Activated CD4-positive, alpha-beta T cell treated with anti-CD3 and anti-CD28 coated beads for 36 hours (primary cell): ENCODE measurements around the gene B4GALT1. TPM values are rescaled to one million over a fixed set of nuclear protein-coding genes. Genes with fewer than 3 reads are reported as not detected.

ENCODE experiments used
- ATAC-seq: fragments of 200-7000 bp; cut with Tn5 transposase; one replicate; pipeline ENCODE4 v1.10.0; 2021; ENCODE audit warnings: mild to moderate bottlenecking, moderate library complexity
- CTCF ChIA-PET: fragments of 350-600 bp; sonication (Branson Sonifier 250); formaldehyde crosslinking; loops from one replicate; lab custom pipeline; 2021; ENCODE audit warnings: antibody characterized with exemption; lab: Charles Lee
- POLR2A ChIA-PET: fragments of 350-600 bp; sonication (Branson Sonifier 250); formaldehyde crosslinking; loops from one replicate; lab custom pipeline; 2021; ENCODE audit warnings: antibody characterized with exemption, inconsistent platforms; lab: Charles Lee
- DNase-seq: peaks from one replicate; pipeline ENCODE4 v3.0.0-alpha.2; 2020
- H3K27ac Mint-ChIP-seq: one replicate; pipeline ENCODE4 v1.8.0; 2021; ENCODE audit warnings: mixed read lengths
- H3K27me3 Mint-ChIP-seq: one replicate; pipeline ENCODE4 v1.8.0; 2021; ENCODE audit warnings: mixed read lengths
- H3K36me3 Mint-ChIP-seq: one replicate; pipeline ENCODE4 v1.8.0; 2021; ENCODE audit warnings: low read depth, mixed read lengths
- H3K4me1 Mint-ChIP-seq: one replicate; pipeline ENCODE4 v1.8.0; 2021; ENCODE audit warnings: mixed read lengths
- H3K4me3 Mint-ChIP-seq: one replicate; pipeline ENCODE4 v1.8.0; 2021; ENCODE audit warnings: mild to moderate bottlenecking, moderate library complexity, mixed read lengths
- H3K9me3 Mint-ChIP-seq: one replicate; pipeline ENCODE4 v1.8.0; 2021; ENCODE audit warnings: low read depth, mixed read lengths
- intact Hi-C, 2 experiments: fragments of 100-400 bp; cut with DNase I in 1 of 2; cut with micrococcal nuclease in 1 of 2; formaldehyde crosslinking; loops; one replicate each; pipeline versions ENCODE4 v1.14.2 to v1.15.1; 2022 to 2024; cut with DNase I, micrococcal nuclease
- total RNA-seq, 2 experiments: library from RNA; stranded (reverse); gene quantifications; one replicate each; pipeline ENCODE4 v1.2.3, GENCODE V29; 2021

Gene B4GALT1
- 10 to 100 TPM; 44.5 to 47.1 TPM for total RNA-seq

- DNase-seq (peak; percentile 99), ATAC-seq (peak; percentile 83)
- Mint-ChIP-seq H3K27ac (peak within 1 kb of the TSS; percentile 97), H3K4me3 (peak within 1 kb of the TSS; percentile 95), H3K4me1 (peaks cover 49% of the 10 kb centered on the region), H3K27me3 (no peaks in the 10 kb centered on the region), H3K9me3 (no peaks in the 10 kb centered on the region), H3K36me3 (peaks cover 13% of the 10 kb centered on the region)
- intact Hi-C loops, result loop anchor here (1.0 to 10.0 kb wide), 20 partner anchors 8 to 1287 kb away; partner anchors contain the start of genes BAG1 (in 2 of the 2), DNAJA1 (in 2 of the 2), NFX1 (in 2 of the 2) and SMU1 (in 2 of the 2)
- ChIA-PET CTCF (interaction anchor here (0.9 to 1.5 kb wide), 7 partner anchors 8 to 249 kb away, joined by 3 to 6 read pairs (median 3); no protein-coding TSS in a partner anchor), POLR2A (interaction anchor here (0.6 to 1.8 kb wide), 5 partner anchors 15 to 166 kb away, joined by 3 to 12 read pairs (median 3); partner anchors contain the start of genes APTX, DNAJA1 and SMU1)
These were observed at the start of gene B4GALT1 for GRCh38 chr9:33167084-33167971. TSS of gene B4GALT1 (minus strand) at chr9:33167336. CDS start at chr9:33167169, 167 bp downstream.

- ATAC-seq, result no peak
- ChIA-PET POLR2A (no interaction called here), CTCF (interaction anchor here (1.2 kb wide), 1 partner anchor 14 kb away, joined by 4 read pairs; no protein-coding TSS in a partner anchor)
- DNase-seq, result no peak
- Mint-ChIP-seq H3K27ac (no peak overlapping the region), H3K9me3 (no peaks in the 10 kb centered on the region), H3K4me3 (no peak overlapping the region), H3K36me3 (no peaks in the 10 kb centered on the region), H3K4me1 (peaks cover 2% of the 10 kb centered on the region), H3K27me3 (no peaks in the 10 kb centered on the region)
- intact Hi-C loops, result no loop called here
These were observed 44.7 kb upstream of the B4GALT1 start for GRCh38 chr9:33211695-33212393.

GRCh38 chr9:33210006-33210715 lies 43.0 kb upstream of the B4GALT1 start:
- Mint-ChIP-seq H3K4me1 (peaks cover 2% of the 10 kb centered on the region), H3K27ac (no peak overlapping the region), H3K9me3 (no peaks in the 10 kb centered on the region), H3K27me3 (no peaks in the 10 kb centered on the region), H3K36me3 (no peaks in the 10 kb centered on the region), H3K4me3 (no peak overlapping the region)
- ATAC-seq (peak; percentile 30), DNase-seq (no peak)
- intact Hi-C loops, result no loop called here
- ChIA-PET CTCF (no interaction called here), POLR2A (no interaction called here)

- H3K4me1 Mint-ChIP-seq, result peaks cover 2% of the 10 kb centered on the region
- DNase-seq (no peak), ATAC-seq (no peak)
- intact Hi-C loops, result loop anchor here in 1 of 2 experiments (2.0 to 5.0 kb wide), 2 partner anchors 17 to 33 kb away; partner anchors contain the start of gene SPINK4
- H3K4me3 Mint-ChIP-seq, result no peak overlapping the region
- ChIA-PET POLR2A (no interaction called here), CTCF (no interaction called here)
- H3K36me3 Mint-ChIP-seq, result no peaks in the 10 kb centered on the region
- no peaks in the 10 kb centered on the region for H3K27me3 Mint-ChIP-seq
- H3K9me3 Mint-ChIP-seq, result no peaks in the 10 kb centered on the region
- H3K27ac Mint-ChIP-seq, result peak overlapping the region; percentile 55
These were observed 42.3 kb upstream of the B4GALT1 start for GRCh38 chr9:33209394-33209793.

- POLR2A ChIA-PET, result no interaction called here
- H3K27ac Mint-ChIP-seq, result no peak overlapping the region
- H3K9me3 Mint-ChIP-seq, result no peaks in the 10 kb centered on the region
- DNase-seq, result peak; percentile 48
- intact Hi-C loops, result no loop called here
- CTCF ChIA-PET, result interaction anchor here (1.0 to 2.4 kb wide), 2 partner anchors 11 to 32 kb away, joined by 3 to 6 read pairs; no protein-coding TSS in a partner anchor
- no peaks in the 10 kb centered on the region for H3K27me3 Mint-ChIP-seq
- H3K4me1 Mint-ChIP-seq, result peaks cover 10% of the 10 kb centered on the region
- H3K36me3 Mint-ChIP-seq, result no peaks in the 10 kb centered on the region
- ATAC-seq, result peak; percentile 84
- H3K4me3 Mint-ChIP-seq, result no peak overlapping the region
These were observed 35.5 kb upstream of the B4GALT1 start for GRCh38 chr9:33202552-33203201.

GRCh38 chr9:33202018-33202417 lies 34.9 kb upstream of the B4GALT1 start:
- Mint-ChIP-seq H3K4me1 (peaks cover 10% of the 10 kb centered on the region), H3K36me3 (no peaks in the 10 kb centered on the region), H3K27ac (no peak overlapping the region), H3K4me3 (no peak overlapping the region), H3K27me3 (no peaks in the 10 kb centered on the region), H3K9me3 (no peaks in the 10 kb centered on the region)
- intact Hi-C loops, result no loop called here
- POLR2A ChIA-PET, result no interaction called here
- no peak for DNase-seq
- ATAC-seq, result no peak
- CTCF ChIA-PET, result interaction anchor here (2.4 kb wide), 1 partner anchor 12 kb away, joined by 6 read pairs; no protein-coding TSS in a partner anchor

GRCh38 chr9:33198165-33198564 lies 31.0 kb upstream of the B4GALT1 start:
- no peak for DNase-seq
- no peak for ATAC-seq
- Mint-ChIP-seq H3K36me3 (no peaks in the 10 kb centered on the region), H3K9me3 (no peaks in the 10 kb centered on the region), H3K27ac (no peak overlapping the region), H3K4me1 (peaks cover 10% of the 10 kb centered on the region), H3K4me3 (no peak overlapping the region), H3K27me3 (no peaks in the 10 kb centered on the region)
- ChIA-PET POLR2A (no interaction called here), CTCF (interaction anchor here (0.6 kb wide), 1 partner anchor 667 kb away, joined by 3 read pairs; no protein-coding TSS in a partner anchor)
- intact Hi-C loops, result no loop called here

GRCh38 chr9:33197279-33198152 lies 30.4 kb upstream of the B4GALT1 start:
- H3K4me3 Mint-ChIP-seq, result no peak overlapping the region
- ATAC-seq (no peak), DNase-seq (no peak)
- intact Hi-C loops, result no loop called here
- H3K36me3 Mint-ChIP-seq, result no peaks in the 10 kb centered on the region
- ChIA-PET CTCF (no interaction called here), POLR2A (no interaction called here)
- H3K27me3 Mint-ChIP-seq, result no peaks in the 10 kb centered on the region
- peaks cover 6% of the 10 kb centered on the region for H3K4me1 Mint-ChIP-seq
- no peaks in the 10 kb centered on the region for H3K9me3 Mint-ChIP-seq
- no peak overlapping the region for H3K27ac Mint-ChIP-seq

- CTCF ChIA-PET, result interaction anchor here (1.0 kb wide), 1 partner anchor 29 kb away, joined by 3 read pairs; the partner anchor contains the start of gene B4GALT1
- intact Hi-C loops, result no loop called here
- ATAC-seq (no peak), DNase-seq (no peak)
- Mint-ChIP-seq H3K4me3 (no peak overlapping the region), H3K27me3 (no peaks in the 10 kb centered on the region), H3K4me1 (no peaks in the 10 kb centered on the region), H3K9me3 (no peaks in the 10 kb centered on the region), H3K27ac (no peak overlapping the region), H3K36me3 (no peaks in the 10 kb centered on the region)
- POLR2A ChIA-PET, result no interaction called here
These were observed 29.6 kb upstream of the B4GALT1 start for GRCh38 chr9:33196736-33197135.

- ChIA-PET POLR2A (no interaction called here), CTCF (interaction anchor here (0.6 to 1.1 kb wide), 3 partner anchors 19 to 1456 kb away, joined by 3 read pairs; no protein-coding TSS in a partner anchor)
- intact Hi-C loops, result no loop called here
- H3K27me3 Mint-ChIP-seq, result no peaks in the 10 kb centered on the region
- no peaks in the 10 kb centered on the region for H3K36me3 Mint-ChIP-seq
- H3K4me3 Mint-ChIP-seq, result no peak overlapping the region
- DNase-seq, result no peak
- H3K4me1 Mint-ChIP-seq, result no peaks in the 10 kb centered on the region
- no peak overlapping the region for H3K27ac Mint-ChIP-seq
- ATAC-seq, result no peak
- H3K9me3 Mint-ChIP-seq, result no peaks in the 10 kb centered on the region
These were observed 26.7 kb upstream of the B4GALT1 start for GRCh38 chr9:33193818-33194217.
